ENCODE measurements around the gene SUPT3H. TPM values are rescaled to one million over a fixed set of nuclear protein-coding genes. Genes with fewer than 3 reads are reported as not detected.
"Not testable (repeated sequence)": the region's sequence is repeated elsewhere in the genome, so short reads cannot be mapped to it uniquely, and the experiment has no call there.

Gene SUPT3H
- total RNA-seq, 1 donor from 2014 or later = 2.6 TPM

DNA sequence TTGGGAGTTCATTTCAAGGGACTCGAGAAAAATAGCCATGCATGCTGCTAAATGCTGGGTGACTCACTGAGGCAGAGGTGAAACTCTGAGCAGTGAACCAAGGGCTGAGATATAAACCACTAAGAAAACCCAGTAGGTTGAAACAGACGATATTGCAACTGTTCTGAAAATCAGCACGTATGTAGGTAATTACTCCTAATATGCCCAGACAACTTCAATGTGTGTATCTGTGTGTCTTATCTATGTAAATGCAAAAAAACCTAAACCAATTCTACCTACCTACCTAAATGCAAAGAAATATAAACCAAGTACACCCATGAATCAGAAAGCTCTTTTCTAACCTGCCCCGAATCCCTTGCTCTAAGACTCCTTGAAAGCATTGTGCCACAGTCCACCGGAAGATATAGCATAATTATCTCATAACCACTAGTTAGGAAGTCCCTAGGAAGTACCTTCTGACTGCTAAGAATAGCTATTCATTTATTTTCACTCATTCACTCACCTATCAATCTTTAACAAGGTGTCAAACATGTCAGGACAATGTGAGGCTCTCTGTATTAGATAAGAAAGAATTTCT, 508.3 kb downstream of the SUPT3H start:
- TF ChIP-seq, protein P1, sequence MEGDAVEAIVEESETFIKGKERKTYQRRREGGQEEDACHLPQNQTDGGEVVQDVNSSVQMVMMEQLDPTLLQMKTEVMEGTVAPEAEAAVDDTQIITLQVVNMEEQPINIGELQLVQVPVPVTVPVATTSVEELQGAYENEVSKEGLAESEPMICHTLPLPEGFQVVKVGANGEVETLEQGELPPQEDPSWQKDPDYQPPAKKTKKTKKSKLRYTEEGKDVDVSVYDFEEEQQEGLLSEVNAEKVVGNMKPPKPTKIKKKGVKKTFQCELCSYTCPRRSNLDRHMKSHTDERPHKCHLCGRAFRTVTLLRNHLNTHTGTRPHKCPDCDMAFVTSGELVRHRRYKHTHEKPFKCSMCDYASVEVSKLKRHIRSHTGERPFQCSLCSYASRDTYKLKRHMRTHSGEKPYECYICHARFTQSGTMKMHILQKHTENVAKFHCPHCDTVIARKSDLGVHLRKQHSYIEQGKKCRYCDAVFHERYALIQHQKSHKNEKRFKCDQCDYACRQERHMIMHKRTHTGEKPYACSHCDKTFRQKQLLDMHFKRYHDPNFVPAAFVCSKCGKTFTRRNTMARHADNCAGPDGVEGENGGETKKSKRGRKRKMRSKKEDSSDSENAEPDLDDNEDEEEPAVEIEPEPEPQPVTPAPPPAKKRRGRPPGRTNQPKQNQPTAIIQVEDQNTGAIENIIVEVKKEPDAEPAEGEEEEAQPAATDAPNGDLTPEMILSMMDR (IDR thresholded peaks at IDR 0.05; ENCODE audit: borderline replicate concordance) = no peak
- Histone ChIP-seq H3K4me3 (no peak overlapping the region), H3K27me3 (ENCODE audit: low read depth) (peaks cover 9% of the 10 kb centered on the region), H3K4me1 (no peaks in the 10 kb centered on the region), H3K36me3 (peaks cover 6% of the 10 kb centered on the region), H3K9me3 (replicated peaks) (peaks cover 12% of the 10 kb centered on the region), H3K27ac (replicated peaks) (no peak overlapping the region)
- intact Hi-C loops (cut with micrococcal nuclease) = no loop called here
- no peak for DNase-seq

DNA sequence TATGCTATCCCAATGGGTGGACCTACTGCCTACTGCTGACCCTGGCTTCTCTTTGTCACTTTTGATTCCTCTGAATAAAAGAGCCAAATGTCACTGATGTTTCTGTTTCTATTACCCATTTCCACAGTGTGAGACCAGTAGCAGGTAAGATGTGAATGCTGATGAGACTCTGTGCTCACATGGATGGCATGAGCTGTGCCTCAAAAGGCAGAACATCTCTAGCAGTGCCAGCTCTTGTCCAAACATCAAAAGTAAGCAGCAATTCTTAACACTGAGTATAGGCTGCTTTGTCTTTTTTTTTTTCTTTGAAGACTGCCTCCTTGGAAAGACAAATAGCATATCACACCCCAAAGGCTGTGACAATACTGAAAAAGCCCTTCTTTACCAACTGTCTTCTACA, 508.8 kb downstream of the SUPT3H start:
- intact Hi-C loops (cut with micrococcal nuclease) = no loop called here
- Histone ChIP-seq H3K4me3 (no peak overlapping the region), H3K27me3 (ENCODE audit: low read depth) (peaks cover 9% of the 10 kb centered on the region), H3K36me3 (peaks cover 6% of the 10 kb centered on the region), H3K4me1 (no peaks in the 10 kb centered on the region), H3K27ac (replicated peaks) (no peak overlapping the region), H3K9me3 (replicated peaks) (peaks cover 12% of the 10 kb centered on the region)
- DNase-seq = no peak
- TF ChIP-seq, protein P1 (IDR thresholded peaks at IDR 0.05; ENCODE audit: borderline replicate concordance) = no peak

DNA sequence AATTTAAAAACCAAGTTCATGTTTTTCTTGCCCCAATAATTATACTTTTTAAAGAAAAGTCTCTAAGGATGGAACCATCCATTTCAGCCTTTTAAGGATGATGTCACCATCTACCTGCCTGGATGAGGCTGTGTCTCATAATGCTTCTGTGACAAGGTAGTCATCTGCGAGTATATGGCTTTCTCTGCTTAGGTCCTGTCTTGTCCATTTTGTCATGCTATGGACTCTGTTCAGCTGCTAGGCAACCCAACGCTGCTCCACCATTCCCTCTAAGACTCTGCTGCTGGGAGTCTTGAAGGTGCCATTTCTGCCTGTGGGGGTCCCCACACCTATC, 509.4 kb downstream of the SUPT3H start:
- H3K36me3 ChIP-seq = peaks cover 6% of the 10 kb centered on the region
- H3K27me3 ChIP-seq (ENCODE audit: low read depth) = peaks cover 9% of the 10 kb centered on the region
- no peaks in the 10 kb centered on the region for H3K4me1 ChIP-seq
- no peak for DNase-seq
- intact Hi-C loops (cut with micrococcal nuclease) = no loop called here
- H3K9me3 ChIP-seq (replicated peaks) = peaks cover 12% of the 10 kb centered on the region
- TF ChIP-seq, protein P1 (IDR thresholded peaks at IDR 0.05; ENCODE audit: borderline replicate concordance) = no peak
- no peak overlapping the region for H3K4me3 ChIP-seq
- H3K27ac ChIP-seq (replicated peaks) = no peak overlapping the region

DNA sequence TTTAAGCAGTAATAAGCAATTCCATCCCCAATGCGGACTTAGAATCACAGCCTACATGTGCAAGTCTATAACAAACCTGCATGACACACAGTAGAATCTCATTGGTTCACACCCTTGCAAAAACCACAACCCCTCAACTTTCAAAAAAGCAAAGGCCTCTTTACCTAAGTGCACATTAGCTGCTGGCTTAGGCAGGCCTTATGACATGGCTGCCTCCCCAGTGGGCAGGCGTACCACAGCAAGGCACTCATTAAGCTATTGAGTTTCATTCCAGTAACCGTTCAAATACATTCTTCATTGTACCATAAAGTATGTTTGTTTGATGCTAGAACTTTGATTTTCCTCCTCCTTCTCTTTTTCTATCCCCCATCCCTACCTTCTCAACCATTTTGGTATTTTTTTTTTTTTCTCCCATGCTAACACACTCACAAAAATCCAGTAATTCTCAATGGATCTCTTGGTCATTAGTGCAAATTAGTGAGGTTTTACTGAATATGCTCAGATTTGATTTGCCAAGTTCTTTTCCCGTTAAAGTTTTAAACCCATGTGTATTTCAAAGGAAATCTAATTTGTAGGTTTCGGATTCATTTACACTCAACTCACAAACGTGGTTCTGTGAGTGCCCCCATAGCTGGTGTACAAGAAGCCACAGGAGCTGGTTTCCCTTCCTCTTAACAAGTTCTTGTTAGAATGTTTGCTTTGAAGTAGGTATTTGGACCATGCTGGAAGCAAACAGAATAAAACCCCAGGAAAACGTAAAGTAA, 510.0 kb downstream of the SUPT3H start:
- intact Hi-C loops (cut with micrococcal nuclease) = no loop called here
- no peaks in the 10 kb centered on the region for H3K4me1 ChIP-seq
- no peak overlapping the region for H3K27ac ChIP-seq (replicated peaks)
- peaks cover 9% of the 10 kb centered on the region for H3K27me3 ChIP-seq (ENCODE audit: low read depth)
- no peak overlapping the region for H3K4me3 ChIP-seq
- H3K36me3 ChIP-seq = peaks cover 6% of the 10 kb centered on the region
- TF ChIP-seq, protein P1 (IDR thresholded peaks at IDR 0.05; ENCODE audit: borderline replicate concordance) = no peak
- no peak for DNase-seq
- peaks cover 12% of the 10 kb centered on the region for H3K9me3 ChIP-seq (replicated peaks)

DNA sequence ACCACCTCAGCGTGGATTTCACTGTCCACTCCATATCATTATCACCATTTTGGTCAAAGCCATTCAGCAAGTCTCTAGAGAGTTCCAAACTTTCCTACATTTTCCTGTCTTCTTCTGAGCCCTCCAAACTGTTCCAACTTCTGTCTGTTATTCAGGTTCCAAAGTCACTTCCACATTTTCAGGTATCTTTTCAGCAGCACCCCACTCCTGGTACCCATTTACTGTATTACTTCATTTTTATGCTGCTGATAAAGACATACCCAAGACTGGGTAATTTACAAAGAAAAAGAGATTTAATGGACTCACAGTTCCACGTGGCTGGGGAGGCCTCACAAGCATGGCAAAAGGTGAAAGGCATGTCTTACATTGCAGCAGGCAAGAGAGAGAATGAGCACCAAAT, 512.5 kb downstream of the SUPT3H start:
- H3K27me3 ChIP-seq (ENCODE audit: low read depth); H3K4me3 ChIP-seq; intact Hi-C loops (cut with micrococcal nuclease); H3K36me3 ChIP-seq; H3K27ac ChIP-seq (replicated peaks); H3K4me1 ChIP-seq; DNase-seq: not testable (repeated sequence)
- H3K9me3 ChIP-seq (replicated peaks) = peaks cover 12% of the 10 kb centered on the region

DNA sequence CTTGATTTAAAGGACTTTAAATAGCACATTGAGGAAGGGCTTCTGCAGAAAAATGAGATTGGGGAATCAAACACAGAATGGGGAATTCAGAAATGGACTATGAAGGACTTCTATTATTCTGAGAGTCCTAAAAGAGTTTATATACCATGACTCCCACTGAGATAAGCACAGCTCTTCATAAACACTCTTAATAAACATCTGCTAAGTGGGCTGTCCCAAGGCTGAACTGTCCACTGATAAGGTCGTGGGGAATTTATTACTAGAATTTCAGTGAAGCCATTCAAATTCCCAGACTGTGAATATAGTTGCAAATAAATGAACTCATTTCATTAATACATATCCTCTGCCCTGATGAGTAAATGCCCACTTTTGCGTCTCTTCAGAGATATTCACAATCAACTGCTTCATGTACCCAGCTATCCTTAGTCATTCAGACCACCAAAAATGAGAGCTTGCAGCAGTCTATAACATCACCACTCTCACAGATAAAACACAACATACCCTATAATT, 517.8 kb downstream of the SUPT3H start:
- intact Hi-C loops (cut with micrococcal nuclease) = no loop called here
- TF ChIP-seq, protein P1 (IDR thresholded peaks at IDR 0.05; ENCODE audit: borderline replicate concordance) = no peak
- Histone ChIP-seq H3K27ac (replicated peaks) (no peak overlapping the region), H3K27me3 (ENCODE audit: low read depth) (no peaks in the 10 kb centered on the region), H3K36me3 (peaks cover 2% of the 10 kb centered on the region), H3K9me3 (replicated peaks) (peaks cover 4% of the 10 kb centered on the region), H3K4me3 (no peak overlapping the region), H3K4me1 (peaks cover 16% of the 10 kb centered on the region)
- DNase-seq = no peak
